Non-pigmented ciliary epithelial cell (primary cell): Measurements from ENCODE around the gene TMEM255B.

Experiments used
- DNase-seq: peaks from one replicate; pipeline ENCODE4 v3.0.0-alpha.2; 2010; ENCODE audit warnings: low read depth

The TMEM255B gene

GRCh38 chr13:113834496-113835200 lies 75.6 kb downstream of the TMEM255B start:
- no peak for DNase-seq

- no peak for DNase-seq
Observed at GRCh38 chr13:113835461-113836270, 76.6 kb downstream of the TMEM255B start.

- peak; percentile 73 for DNase-seq
Observed at GRCh38 chr13:113836768-113837559, 77.9 kb downstream of the TMEM255B start.

GRCh38 chr13:113837560-113838355 lies 78.7 kb downstream of the TMEM255B start:
- DNase-seq: peak; percentile 92

GRCh38 chr13:113838711-113839201 lies 79.7 kb downstream of the TMEM255B start:
- DNase-seq: no peak

- no peak for DNase-seq
Observed at GRCh38 chr13:113839536-113840204, 80.6 kb downstream of the TMEM255B start.

GRCh38 chr13:113840541-113841352 lies 81.7 kb downstream of the TMEM255B start:
- no peak for DNase-seq

- DNase-seq: no peak
Observed at GRCh38 chr13:113841353-113841650, 82.3 kb downstream of the TMEM255B start.

GRCh38 chr13:113842336-113843062 lies 83.5 kb downstream of the TMEM255B start:
- no peak for DNase-seq

- no peak for DNase-seq
Observed at GRCh38 chr13:113843063-113843654, 84.1 kb downstream of the TMEM255B start.

GRCh38 chr13:113843864-113844556 lies 85.0 kb downstream of the TMEM255B start:
- DNase-seq: no peak

- DNase-seq: no peak
Observed at GRCh38 chr13:113845055-113845454, 86.0 kb downstream of the TMEM255B start.

GRCh38 chr13:113845723-113846635 lies 87.0 kb downstream of the TMEM255B start:
- DNase-seq: no peak

GRCh38 chr13:113846636-113847318 lies 87.8 kb downstream of the TMEM255B start:
- no peak for DNase-seq

GRCh38 chr13:113848020-113848419 lies 89.0 kb downstream of the TMEM255B start:
- no peak for DNase-seq

GRCh38 chr13:113848431-113849260 lies 89.6 kb downstream of the TMEM255B start:
- DNase-seq: no peak
